Liver (tissue), 9 donors: ENCODE measurements around the gene TRIM5. TPM values are rescaled to one million over a fixed set of nuclear protein-coding genes. Genes with fewer than 3 reads are reported as not detected.

Experiments
- DNase-seq: peaks from one replicate; pipeline ENCODE4 v3.0.0-alpha.2; 2017; ENCODE audit warnings: low spot score
- H3K27ac ChIP-seq, 2 donors: one replicate each; pipeline ENCODE4 v1.7.0; 2013; ENCODE audit warnings: inconsistent platforms in 2 of 2, low read length in 2 of 2, control low read depth in 1 of 2, low read depth in 1 of 2, mild to moderate bottlenecking in 1 of 2
- H3K27me3 ChIP-seq, 4 donors: one replicate each; pipeline versions ENCODE4 v1.6.1 to v1.7.0; 2013; ENCODE audit warnings: low read length in 3 of 4, inconsistent platforms in 1 of 4, mild to moderate bottlenecking in 1 of 4, moderate library complexity in 1 of 4; ENCODE audit not compliant: control insufficient read depth in 4 of 4, insufficient read depth in 4 of 4
- H3K36me3 ChIP-seq, 4 donors: one replicate each; pipeline versions ENCODE4 v1.6.1 to v1.7.0; 2013; ENCODE audit warnings: low read length in 3 of 4, mild to moderate bottlenecking in 3 of 4, low read depth in 1 of 4, moderate library complexity in 1 of 4; ENCODE audit not compliant: control insufficient read depth in 4 of 4, insufficient read depth in 3 of 4
- H3K4me1 ChIP-seq, 4 donors: one replicate each; pipeline versions ENCODE4 v1.6.1 to v1.7.0; 2013; ENCODE audit warnings: low read length in 3 of 4, mild to moderate bottlenecking in 3 of 4, moderate library complexity in 1 of 4; ENCODE audit not compliant: control insufficient read depth in 4 of 4, insufficient read depth in 4 of 4
- H3K4me3 ChIP-seq, 3 donors: one replicate each; pipeline versions ENCODE4 v1.6.1 to v1.7.0; 2013; ENCODE audit warnings: low read length in 3 of 3, control low read depth in 1 of 3, low read depth in 1 of 3, mild to moderate bottlenecking in 1 of 3
- H3K9ac ChIP-seq, 2 donors: one replicate each; pipeline ENCODE4 v1.7.0; 2013; ENCODE audit warnings: low read length in 2 of 2, mild to moderate bottlenecking in 2 of 2, moderate library complexity in 2 of 2, control low read depth in 1 of 2, low read depth in 1 of 2
- H3K9me3 ChIP-seq, 4 donors: one replicate each; pipeline versions ENCODE4 v1.6.1 to v1.7.0; 2013; ENCODE audit warnings: low read length in 3 of 4; ENCODE audit not compliant: control insufficient read depth in 4 of 4
- ATF3 ChIP-seq: IDR thresholded peaks from 2 replicates; pipeline ENCODE4 v1.6.1; 2016; ENCODE audit warnings: antibody characterized with exemption
- EGR1 ChIP-seq, 2 donors: IDR thresholded peaks; 2 replicates each; pipeline ENCODE4 v1.6.1; 2016 to 2018; ENCODE audit warnings: antibody characterized with exemption in 2 of 2, low read depth in 2 of 2
- GABPA ChIP-seq, 2 donors: IDR thresholded peaks in 1 of 2; conservative IDR thresholded peaks in 1 of 2; 2 replicates each; pipeline ENCODE4 v1.6.1; 2016; ENCODE audit warnings: antibody characterized with exemption in 2 of 2, mild to moderate bottlenecking in 1 of 2, moderate library complexity in 1 of 2
- HNF4A ChIP-seq, 2 donors: conservative IDR thresholded peaks; 2 replicates each; pipeline ENCODE4 v1.6.1; 2016; ENCODE audit warnings: antibody characterized with exemption in 2 of 2, mild to moderate bottlenecking in 2 of 2
- HNF4G ChIP-seq: IDR thresholded peaks from 2 replicates; pipeline ENCODE4 v1.6.1; 2016; ENCODE audit warnings: antibody characterized with exemption
- JUND ChIP-seq, 2 donors: IDR thresholded peaks; 2 replicates each; pipeline ENCODE4 v1.6.1; 2016; ENCODE audit warnings: antibody characterized with exemption in 2 of 2
- MAX ChIP-seq: IDR thresholded peaks from 2 replicates; pipeline ENCODE4 v1.6.1; 2016; ENCODE audit warnings: antibody characterized with exemption
- RAD21 ChIP-seq, 2 donors: IDR thresholded peaks; 2 replicates each; pipeline ENCODE4 v1.6.1; 2016; ENCODE audit warnings: antibody characterized with exemption in 2 of 2, mild to moderate bottlenecking in 2 of 2
- REST ChIP-seq: IDR thresholded peaks from 2 replicates; pipeline ENCODE4 v1.6.1; 2016; ENCODE audit warnings: antibody characterized with exemption, mild to moderate bottlenecking
- SP1 ChIP-seq: IDR thresholded peaks from 2 replicates; pipeline ENCODE4 v1.6.1; 2018; ENCODE audit warnings: antibody characterized with exemption, mild to moderate bottlenecking
- TAF1 ChIP-seq: conservative IDR thresholded peaks from 2 replicates; pipeline ENCODE4 v1.6.1; 2016; ENCODE audit warnings: antibody characterized with exemption, mild to moderate bottlenecking
- YY1 ChIP-seq: IDR thresholded peaks from 2 replicates; pipeline ENCODE4 v1.6.1; 2016; ENCODE audit warnings: antibody characterized with exemption, mild to moderate bottlenecking
- ZBTB33 ChIP-seq: IDR thresholded peaks from 2 replicates; pipeline ENCODE4 v1.6.1; 2016; ENCODE audit warnings: antibody characterized with exemption
- WGBS: extraction: QIAGEN DNeasy Blood & Tissue Kit; methylation state at CpG from one replicate; pipeline ENCODE4 v1.1.7; 2013; 5-methylcytosine and 5-hydroxymethylcytosine counted together
- polyA plus RNA-seq, 2 donors: library from polyadenylated mRNA; stranded (reverse) in 1 of 2; unstranded in 1 of 2; fragments of 200-250 nt in 1 of 2; fragments of >200 nt in 1 of 2; fragmentation: Nextera tagmentation in 1 of 2; extraction: Ambion mirVana in 1 of 2; gene quantifications; one replicate each; pipeline versions ENCODE4 v1.2.1 to v1.2.3, GENCODE V29; 2013 to 2015
- total RNA-seq, 2 donors: library from RNA; depleted of rRNA; stranded (reverse); fragments of >200 nt; gene quantifications; one replicate each; pipeline ENCODE4 v1.2.3, GENCODE V29; 2014
- donor health status: healthy.
- donor health status: healthy.
- donor health status: healthy.
- donor health status: healthy.
- donor health status: healthy.

The TRIM5 gene
- total and polyA plus RNA-seq, 4 donors = 7.8 to 20.2 (median 13.1) TPM

- H3K4me1 ChIP-seq = no peaks in the 10 kb centered on the region
- no peaks in the 10 kb centered on the region for H3K9me3 ChIP-seq
- H3K27me3 ChIP-seq = no peaks in the 10 kb centered on the region
- no peak overlapping the region for H3K9ac ChIP-seq
- H3K27ac ChIP-seq = no peak overlapping the region
- no peak for DNase-seq
- H3K4me3 ChIP-seq = no peak overlapping the region
- 90% methylated on average over 5 of the region's 5 CpGs for WGBS
- peaks cover 0 to 14% (median 12%) of the 10 kb centered on the region in 4 donors for H3K36me3 ChIP-seq
- TF ChIP-seq MAX = no peak
- no peak for TF ChIP-seq JUND (IDR thresholded peaks at IDR 0.05)
- no peak for TF ChIP-seq REST
- TF ChIP-seq ATF3 = no peak
- TF ChIP-seq ZBTB33 = no peak
- TF ChIP-seq YY1 = no peak
- no peak for TF ChIP-seq SP1
- TF ChIP-seq RAD21 (IDR thresholded peaks at IDR 0.05) = no peak
These were observed 52.8 kb downstream of the TRIM5 start for GRCh38 chr11:5631969-5632635.

GRCh38 chr11:5631417-5631816 lies 53.5 kb downstream of the TRIM5 start:
- no peaks in the 10 kb centered on the region for H3K27me3 ChIP-seq
- no peak overlapping the region for H3K4me3 ChIP-seq
- no peaks in the 10 kb centered on the region for H3K9me3 ChIP-seq
- no peak overlapping the region for H3K27ac ChIP-seq
- WGBS = 91% methylated on average over 2 of the region's 2 CpGs
- no peak overlapping the region for H3K9ac ChIP-seq
- TF ChIP-seq GABPA (IDR thresholded peaks at IDR 0.05 in 1 of 2, conservative IDR thresholded peaks at IDR 0.05 in 1 of 2) = no peak
- no peaks in the 10 kb centered on the region for H3K4me1 ChIP-seq
- DNase-seq = no peak
- peaks cover 0 to 13% (median 11%) of the 10 kb centered on the region in 4 donors for H3K36me3 ChIP-seq

GRCh38 chr11:5626196-5626595 lies 58.7 kb downstream of the TRIM5 start:
- Histone ChIP-seq H3K27me3 (no peaks in the 10 kb centered on the region), H3K27ac (no peak overlapping the region), H3K9me3 (no peaks in the 10 kb centered on the region), H3K4me1 (peaks cover 0 to 32% (median 22%) of the 10 kb centered on the region in 4 donors), H3K4me3 (no peak overlapping the region), H3K9ac (no peak overlapping the region), H3K36me3 (no peaks in the 10 kb centered on the region)
- no peak for DNase-seq
- 85% methylated on average over 5 of the region's 5 CpGs for WGBS
- TF ChIP-seq YY1 (no peak), TAF1 (no peak), SP1 (no peak), HNF4A (conservative IDR thresholded peaks at IDR 0.05) (no peak), ZBTB33 (no peak), ATF3 (no peak), HNF4G (no peak), RAD21 (IDR thresholded peaks at IDR 0.05) (no peak), REST (no peak), EGR1 (IDR thresholded peaks at IDR 0.05; ENCODE audit: low read depth in 2 of 2) (no peak)
